H1 (cell line): ENCODE data around the gene SLC18A3. TPM values are rescaled to one million over a fixed set of nuclear protein-coding genes. Genes with fewer than 3 reads are reported as not detected.

Experiments used
- CTCF ChIA-PET: fragments of 300-600 bp; sonication (Branson Sonifier 250); formaldehyde crosslinking; loops from one replicate; lab custom pipeline; 2021; ENCODE audit not compliant: partially characterized antibody; lab: Charles Lee
- POLR2A ChIA-PET: fragments of 300-600 bp; sonication (Branson Sonifier 250); formaldehyde crosslinking; loops from one replicate; lab custom pipeline; 2021; ENCODE audit warnings: inconsistent platforms; ENCODE audit not compliant: partially characterized antibody; lab: Charles Lee
- DNase-seq, 2 experiments: peaks; one replicate each; pipeline versions ENCODE4 v3.0.0 to v3.0.0-alpha.2; 2010 to 2022; ENCODE audit warnings: low spot score in 2 of 2, low read depth in 1 of 2, mixed read lengths in 1 of 2
- FAIRE-seq: peaks from 2 replicates; lab custom pipeline; 2011; peaks lifted over from hg19 to GRCh38; lab: Jason Lieb, UNC
- H2AFZ ChIP-seq: 2 replicates; pipeline ENCODE4 v1.8.1; 2012; ENCODE audit warnings: low read length, inconsistent platforms
- H2AK5ac ChIP-seq: 2 replicates; pipeline ENCODE4 v1.6.1; 2013; ENCODE audit warnings: low read depth, low read length
- H2BK120ac ChIP-seq: replicated peaks from 2 replicates; pipeline ENCODE3; 2013; ENCODE audit warnings: low read depth, low read length, inconsistent platforms
- H2BK12ac ChIP-seq: 2 replicates; pipeline ENCODE4 v1.6.1; 2013; ENCODE audit warnings: low read depth, low read length
- H2BK15ac ChIP-seq: 2 replicates; pipeline ENCODE4 v1.6.1; 2013; ENCODE audit warnings: low read length
- H2BK20ac ChIP-seq: 2 replicates; pipeline ENCODE4 v1.6.1; 2013; ENCODE audit warnings: low read length
- H2BK5ac ChIP-seq: 2 replicates; pipeline ENCODE4 v1.6.1; 2013; ENCODE audit warnings: low read depth, low read length
- H3K14ac ChIP-seq: 2 replicates; pipeline ENCODE4 v1.6.1; 2013; ENCODE audit warnings: inconsistent platforms; ENCODE audit not compliant: insufficient read length
- H3K18ac ChIP-seq: 2 replicates; pipeline ENCODE4 v1.6.1; 2013; ENCODE audit warnings: low read length; ENCODE audit errors: extremely low read depth
- H3K23ac ChIP-seq: 2 replicates; pipeline ENCODE4 v1.6.1; 2013; ENCODE audit warnings: inconsistent platforms; ENCODE audit not compliant: insufficient read length
- H3K23me2 ChIP-seq: 2 replicates; pipeline ENCODE4 v1.6.1; 2013; ENCODE audit warnings: low read depth, low read length
- H3K27ac ChIP-seq: 2 replicates; pipeline ENCODE4 v1.6.1; 2011; ENCODE audit warnings: low read depth, low read length, inconsistent platforms
- H3K27me3 ChIP-seq, 4 experiments: replicated peaks in 1 of 4; 1 replicate in 1 of 4; 2 replicates in 3 of 4; pipeline versions ENCODE4 v1.6.1 to v1.8.1; 2011 to 2013; ENCODE audit warnings: low read length in 3 of 4, mild to moderate bottlenecking in 3 of 4, inconsistent platforms in 2 of 4, mixed read lengths in 2 of 4, moderate library complexity in 1 of 4; ENCODE audit not compliant: control insufficient read depth in 3 of 4, insufficient read depth in 3 of 4; ENCODE audit errors: extremely low read depth in 1 of 4
- H3K36me3 ChIP-seq, 4 experiments: 2 replicates each; pipeline versions ENCODE4 v1.6.1 to v1.8.1; 2011 to 2013; ENCODE audit warnings: mild to moderate bottlenecking in 4 of 4, low read length in 3 of 4, moderate library complexity in 2 of 4, control low read depth in 1 of 4, inconsistent platforms in 1 of 4; ENCODE audit not compliant: insufficient read depth in 4 of 4, control insufficient read depth in 2 of 4
- H3K4ac ChIP-seq: replicated peaks from 2 replicates; pipeline ENCODE3; 2013; ENCODE audit warnings: low read length, low read depth, mixed read lengths, inconsistent platforms; ENCODE audit not compliant: insufficient read length
- H3K4me1 ChIP-seq, 4 experiments: replicated peaks in 1 of 4; 1 replicate in 1 of 4; 2 replicates in 3 of 4; pipeline versions ENCODE4 v1.6.1 to v1.8.1; 2011 to 2013; ENCODE audit warnings: low read length in 3 of 4, inconsistent platforms in 2 of 4, mixed read lengths in 1 of 4; ENCODE audit not compliant: insufficient read depth in 4 of 4, control insufficient read depth in 3 of 4
- H3K4me2 ChIP-seq, 2 experiments: 2 replicates each; pipeline versions ENCODE4 v1.6.1 to v1.8.1; 2011 to 2013; ENCODE audit warnings: low read depth in 2 of 2, low read length in 2 of 2, control low read depth in 1 of 2, inconsistent platforms in 1 of 2, mild to moderate bottlenecking in 1 of 2; ENCODE audit not compliant: insufficient read depth in 1 of 2
- H3K4me3 ChIP-seq, 4 experiments: fragments of 200-600, 300-600 bp in 1 of 4; sonication (generic), shearing (Covaris generic), sonication (Bioruptor Twin) in 1 of 4; 2 replicates each; pipeline versions ENCODE4 v1.5.1 to v1.8.1; 2011 to 2016; ENCODE audit warnings: low read length in 4 of 4, low read depth in 3 of 4, control low read depth in 2 of 4, inconsistent platforms in 2 of 4, mild to moderate bottlenecking in 2 of 4, mixed read lengths in 1 of 4, moderate library complexity in 1 of 4; ENCODE audit not compliant: insufficient read depth in 2 of 4; ENCODE audit errors: extremely low read depth in 1 of 4
- H3K56ac ChIP-seq: replicated peaks from 2 replicates; pipeline ENCODE3; 2013; ENCODE audit warnings: low read depth, mild to moderate bottlenecking, mixed read lengths, low read length, inconsistent platforms; ENCODE audit not compliant: insufficient read length
- H3K79me1 ChIP-seq: 2 replicates; pipeline ENCODE4 v1.6.1; 2013; ENCODE audit warnings: low read depth, low read length, control low read depth
- H3K79me2 ChIP-seq, 2 experiments: 2 replicates each; pipeline versions ENCODE4 v1.6.1 to v1.8.1; 2012 to 2013; ENCODE audit warnings: low read length in 2 of 2, mild to moderate bottlenecking in 2 of 2, inconsistent platforms in 1 of 2; ENCODE audit not compliant: insufficient read depth in 2 of 2, control insufficient read depth in 1 of 2
- H3K9ac ChIP-seq, 4 experiments: replicated peaks in 1 of 4; 1 replicate in 1 of 4; 2 replicates in 3 of 4; pipeline versions ENCODE4 v1.6.1 to v1.8.1; 2011 to 2013; ENCODE audit warnings: low read depth in 3 of 4, low read length in 3 of 4, control low read depth in 2 of 4, mild to moderate bottlenecking in 2 of 4, moderate library complexity in 2 of 4, inconsistent platforms in 1 of 4; ENCODE audit errors: extremely low read depth in 1 of 4
- H3K9me3 ChIP-seq, 2 experiments: 2 replicates each; pipeline versions ENCODE4 v1.6.1 to v1.8.1; 2012 to 2013; ENCODE audit warnings: mild to moderate bottlenecking in 2 of 2, moderate library complexity in 2 of 2, control low read depth in 1 of 2, inconsistent platforms in 1 of 2, low read depth in 1 of 2, low read length in 1 of 2, mixed read lengths in 1 of 2; ENCODE audit not compliant: insufficient read depth in 2 of 2
- H4K20me1 ChIP-seq, 2 experiments: replicated peaks in 1 of 2; 2 replicates each; pipeline versions ENCODE3 to v1.8.1; 2011 to 2013; ENCODE audit warnings: inconsistent platforms in 2 of 2, low read length in 2 of 2, mild to moderate bottlenecking in 1 of 2; ENCODE audit not compliant: insufficient read depth in 2 of 2, control insufficient read depth in 1 of 2
- H4K5ac ChIP-seq: 2 replicates; pipeline ENCODE4 v1.6.1; 2013; ENCODE audit warnings: low read length, low read depth, mixed read lengths, inconsistent platforms; ENCODE audit not compliant: insufficient read length
- H4K8ac ChIP-seq: 2 replicates; pipeline ENCODE4 v1.8.0; 2013; ENCODE audit warnings: mild to moderate bottlenecking, moderate library complexity, low read length, inconsistent platforms; ENCODE audit not compliant: insufficient read depth; ENCODE audit errors: extremely low read depth
- H4K91ac ChIP-seq: replicated peaks from 2 replicates; pipeline ENCODE3; 2013; ENCODE audit warnings: low read length, mixed read lengths, inconsistent platforms; ENCODE audit not compliant: insufficient read length
- CEBPB ChIP-seq: IDR thresholded peaks from 2 replicates; pipeline ENCODE4 v1.6.1; 2012; ENCODE audit warnings: low read depth, low read length
- CHD1 ChIP-seq: IDR thresholded peaks from 2 replicates; pipeline ENCODE4 v1.6.1; 2012; ENCODE audit warnings: low read depth, low read length, improper control_type of control experiment
- CHD2 ChIP-seq: IDR thresholded peaks from 2 replicates; pipeline ENCODE4 v1.6.1; 2012; ENCODE audit warnings: low read length, improper control_type of control experiment
- EGR1 ChIP-seq: IDR thresholded peaks from 2 replicates; pipeline ENCODE4 v1.6.1; 2011; ENCODE audit warnings: low read depth, low read length, borderline replicate concordance
- HDAC2 ChIP-seq, 2 experiments: fragments of 300-600 bp in 1 of 2; sonication (generic) in 1 of 2; IDR thresholded peaks; 2 replicates each; pipeline ENCODE4 v1.6.1; 2011 to 2012; ENCODE audit warnings: low read depth in 2 of 2, low read length in 2 of 2, mild to moderate bottlenecking in 2 of 2, moderate library complexity in 2 of 2, borderline replicate concordance in 1 of 2, inconsistent platforms in 1 of 2
- KDM5A ChIP-seq: fragments of 200-600 bp; IDR thresholded peaks from 2 replicates; pipeline ENCODE4 v1.7.1; 2012; ENCODE audit warnings: mild to moderate bottlenecking, low read length, inconsistent platforms, mixed read lengths
- NANOG ChIP-seq: IDR thresholded peaks from 2 replicates; pipeline ENCODE4 v1.6.1; 2011; ENCODE audit warnings: low read length, low read depth, mild to moderate bottlenecking, inconsistent platforms; ENCODE audit not compliant: insufficient read depth, poor library complexity, severe bottlenecking
- RNF2 ChIP-seq: fragments of 200-900, 300-1000 bp; sonication (generic); IDR thresholded peaks from 2 replicates; pipeline ENCODE4 v1.7.1; 2016; ENCODE audit warnings: borderline replicate concordance, low read depth, mild to moderate bottlenecking, antibody characterized with exemption, low read length; ENCODE audit not compliant: poor library complexity, severe bottlenecking; ENCODE audit errors: missing control alignments
- SIN3A ChIP-seq, 2 experiments: IDR thresholded peaks in 1 of 2; conservative IDR thresholded peaks in 1 of 2; 2 replicates each; pipeline ENCODE4 v1.6.1; 2011 to 2012; ENCODE audit warnings: low read length in 2 of 2, improper control_type of control experiment in 1 of 2, low read depth in 1 of 2, mild to moderate bottlenecking in 1 of 2
- SRF ChIP-seq: IDR thresholded peaks from 2 replicates; pipeline ENCODE4 v1.6.1; 2011; ENCODE audit warnings: mild to moderate bottlenecking, low read depth, low read length, moderate library complexity
- TBP ChIP-seq: IDR thresholded peaks from 2 replicates; pipeline ENCODE4 v1.6.1; 2011; ENCODE audit warnings: low read depth, low read length, improper control_type of control experiment
- TEAD4 ChIP-seq: IDR thresholded peaks from 2 replicates; pipeline ENCODE4 v1.6.1; 2012; ENCODE audit warnings: low read depth, low read length, inconsistent platforms, mixed read lengths
- ZNF274 ChIP-seq: IDR thresholded peaks from 2 replicates; pipeline ENCODE4 v1.7.0; 2012; ENCODE audit warnings: low read length, borderline replicate concordance; ENCODE audit errors: extremely low read depth
- WGBS, 2 experiments: shearing (Covaris generic) in 1 of 2; methylation state at CpG; one replicate each; pipeline versions ENCODE4 v1.1.6 to v1.1.7; 2013 to 2015; ENCODE audit warnings: low lambda C conversion rate in 2 of 2, mixed read lengths in 2 of 2, inconsistent platforms in 1 of 2, low coverage in 1 of 2, missing lambda C conversion rate in 1 of 2; ENCODE audit not compliant: insufficient replicate concordance in 2 of 2, insufficient coverage in 1 of 2, insufficient read length in 1 of 2; ENCODE audit errors: extremely low coverage in 1 of 2, missing lambda C conversion rate in 1 of 2; 5-methylcytosine and 5-hydroxymethylcytosine counted together
- polyA plus RNA-seq, 7 experiments: library from polyadenylated mRNA; depleted of rRNA in 3 of 7; stranded (reverse) in 5 of 7; unstranded in 2 of 7; fragments of >200 nt in 5 of 7; fragments of 200-250 nt in 2 of 7; gene quantifications; 1 replicate in 5 of 7; 2 replicates in 1 of 7; 4 replicates in 1 of 7; pipeline versions ENCODE4 v1.2.1 to v1.2.3, GENCODE V29; 2011 to 2013; ENCODE audit warnings: missing spikeins in 2 of 7, mixed read lengths in 2 of 7
- total RNA-seq: library from RNA; stranded (reverse); fragmentation: NEBNext Ultra II Directional; extraction: Animal tissue kit (Norgen Biotek cat#: 25700); gene quantifications from 2 replicates; pipeline ENCODE4 v1.2.1, GENCODE V29; 2021

The SLC18A3 gene
- total and polyA plus RNA-seq, 2 of the 8 experiments (the other 6 are each of a cell fraction or from before 2014, with no cell fraction given) = 0.17 TPM; not detected in 1

DNA sequence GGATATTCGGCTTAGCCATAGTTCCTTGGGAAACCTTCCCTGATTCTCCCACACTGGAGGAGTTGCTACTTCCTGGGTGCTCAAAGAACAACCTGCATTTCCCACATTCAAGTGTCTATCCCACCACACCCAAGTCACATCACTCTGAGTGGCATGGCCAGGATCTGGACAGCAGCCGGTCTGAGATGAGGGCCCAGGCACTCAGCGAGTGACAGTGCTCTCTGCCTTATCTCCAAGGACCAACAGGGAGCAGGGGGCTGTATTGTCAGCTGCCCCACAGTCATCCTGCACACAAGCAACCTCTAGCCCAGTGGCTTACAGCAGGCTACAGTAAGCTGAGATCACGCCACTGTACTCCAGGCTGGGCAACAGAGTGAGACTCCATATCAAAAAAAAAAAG lies 16.1 kb upstream of the SLC18A3 start:
- no peak overlapping the region for H3K4me3 ChIP-seq
- no peak for DNase-seq
- no peak overlapping the region for H2BK5ac ChIP-seq
- H3K79me1 ChIP-seq = no peaks in the 10 kb centered on the region
- H3K27ac ChIP-seq = no peak overlapping the region
- no peak overlapping the region for H2AK5ac ChIP-seq
- H3K27me3 ChIP-seq = peaks cover 0 to 7% (median 0%) of the 10 kb centered on the region in 4 experiments; a peak in 3 of 7 replicates
- H3K56ac ChIP-seq = no peak overlapping the region
- no peak for TF ChIP-seq SIN3A (conservative IDR thresholded peaks at IDR 0.05 in 1 of 2, IDR thresholded peaks at IDR 0.05 in 1 of 2; ENCODE audit: low read depth in 1 of 2, low read length in 2 of 2)
- TF ChIP-seq CEBPB = no peak
- no peak for TF ChIP-seq KDM5A
- TF ChIP-seq SRF = no peak
- no peak for TF ChIP-seq TBP
- TF ChIP-seq EGR1 = no peak
- TF ChIP-seq TEAD4 = no peak
- TF ChIP-seq CHD1 = no peak
- TF ChIP-seq HDAC2 (IDR thresholded peaks at IDR 0.05; ENCODE audit: borderline replicate concordance in 1 of 2, low read depth in 2 of 2, low read length in 2 of 2) = no peak
- TF ChIP-seq RNF2 = no peak
- TF ChIP-seq NANOG = no peak
- no peak for TF ChIP-seq ZNF274
- TF ChIP-seq CHD2 = no peak
- TF ChIP-seq, all 59 proteins: peak for 0
- H3K14ac ChIP-seq = no peak overlapping the region
- no peak overlapping the region for H4K8ac ChIP-seq
- CTCF ChIA-PET = interaction anchor here (0.6 to 4.6 kb wide), 42 partner anchors 10 to 943 kb away, joined by 3 to 36 read pairs (median 5); partner anchors contain the start of gene ERCC6
- no peak for FAIRE-seq
- no peak overlapping the region for H3K18ac ChIP-seq
- no peaks in the 10 kb centered on the region for H3K23me2 ChIP-seq
- H3K36me3 ChIP-seq = no peaks in the 10 kb centered on the region
- no peak overlapping the region for H2BK15ac ChIP-seq
- no peak overlapping the region for H3K4ac ChIP-seq
- H4K20me1 ChIP-seq = no peaks in the 10 kb centered on the region
- WGBS, 2 experiments = 87% methylated on average over 4 of the region's 4 CpGs; no CpG with 5 or more reads in 1 of the 2 experiments
- no peak overlapping the region for H3K23ac ChIP-seq
- no peaks in the 10 kb centered on the region for H3K9me3 ChIP-seq
- no peak overlapping the region for H3K9ac ChIP-seq
- H2BK120ac ChIP-seq = no peak overlapping the region
- no peak overlapping the region for H4K91ac ChIP-seq
- no peak overlapping the region for H2AFZ ChIP-seq
- H3K79me2 ChIP-seq = no peaks in the 10 kb centered on the region
- POLR2A ChIA-PET = no interaction called here
- H2BK12ac ChIP-seq = 0 out of 2 replicates have a peak overlapping the region, but pooled peaks have one; percentile 22
- no peak overlapping the region for H2BK20ac ChIP-seq
- no peak overlapping the region for H4K5ac ChIP-seq
- no peak overlapping the region for H3K4me2 ChIP-seq
- peaks cover 0 to 4% (median under 1%) of the 10 kb centered on the region in 4 experiments; a peak in 2 of 7 replicates for H3K4me1 ChIP-seq
